Right cardiac atrium (tissue), 5 donors: ENCODE measurements around the gene TGIF2LX. TPM values are rescaled to one million over a fixed set of nuclear protein-coding genes. Genes with fewer than 3 reads are reported as not detected.
"Not testable (repeated sequence)": the region's sequence is repeated elsewhere in the genome, so short reads cannot be mapped to it uniquely, and the experiment has no call there.

Experiments
- ATAC-seq, 2 donors: fragments of 200-7000 bp; cut with Tn5 transposase; one replicate each; pipeline versions ENCODE4 v1.8.0 to v1.9.1; 2020; ENCODE audit warnings: moderate library complexity in 2 of 2, mild to moderate bottlenecking in 1 of 2
- DNase-seq, 3 donors: peaks; one replicate each; pipeline ENCODE4 v3.0.0-alpha.2; 2020
- H3K27ac ChIP-seq: one replicate; pipeline ENCODE4 v1.5.1; 2013; ENCODE audit warnings: mild to moderate bottlenecking, low read length, control low read depth, moderate library complexity
- H3K27me3 ChIP-seq: one replicate; pipeline ENCODE4 v1.6.1; 2013; ENCODE audit not compliant: control insufficient read depth, insufficient read depth
- H3K4me1 ChIP-seq: one replicate; pipeline ENCODE4 v1.6.1; 2013; ENCODE audit warnings: low read length; ENCODE audit not compliant: control insufficient read depth, insufficient read depth
- H3K4me3 ChIP-seq: one replicate; pipeline ENCODE4 v1.5.1; 2013; ENCODE audit warnings: low read length, control low read depth
- H3K9me3 ChIP-seq: one replicate; pipeline ENCODE4 v1.6.1; 2013; ENCODE audit warnings: low read length; ENCODE audit not compliant: control insufficient read depth
- WGBS: extraction: QIAGEN DNeasy Blood & Tissue Kit; methylation state at CpG from one replicate; pipeline ENCODE4 v1.1.7; 2013; 5-methylcytosine and 5-hydroxymethylcytosine counted together
- intact Hi-C, 4 donors: fragments of 100-400 bp; cut with DNase I; formaldehyde crosslinking; loops; one replicate each; pipeline versions ENCODE4 v1.11.0 to v1.14.0; 2022 to 2023
- long read RNA-seq, 4 donors: library from polyadenylated mRNA; unstranded; transcript quantifications; one replicate each; pipeline ENCODE4 v2.0.0, GENCODE V29; 2020 to 2021
- polyA plus RNA-seq: library from polyadenylated mRNA; stranded (reverse); fragments of 200-250 nt; gene quantifications from one replicate; pipeline ENCODE4 v1.2.3, GENCODE V29; 2013
- total RNA-seq, 4 donors: library from RNA; stranded (reverse); fragmentation: NEBNext Ultra II Directional; extraction: Animal tissue kit (Norgen Biotek cat#: 25700); gene quantifications; one replicate each; pipeline ENCODE4 v1.2.1, GENCODE V29; 2021
- donor health status: healthy with polysubstance abuse.
- donor health status: DM: no; HTN: yes; CAD: no.
- donor health status: DM: no; HTN: no; CAD: no.
- donor health status: DM: no; HTN: yes; CAD: no; lungs with severe emphysema.
- donor health status: DM: yes; HTN: yes; CAD: no.

The TGIF2LX gene
- total RNA-seq (not detected), polyA plus RNA-seq (not detected)
- long read RNA-seq, donor 1, result 0 reads
- long read RNA-seq, donor 2, result 0 reads
- long read RNA-seq, donor 3, result 0 reads
- long read RNA-seq, donor 4, result 0 reads

DNA sequence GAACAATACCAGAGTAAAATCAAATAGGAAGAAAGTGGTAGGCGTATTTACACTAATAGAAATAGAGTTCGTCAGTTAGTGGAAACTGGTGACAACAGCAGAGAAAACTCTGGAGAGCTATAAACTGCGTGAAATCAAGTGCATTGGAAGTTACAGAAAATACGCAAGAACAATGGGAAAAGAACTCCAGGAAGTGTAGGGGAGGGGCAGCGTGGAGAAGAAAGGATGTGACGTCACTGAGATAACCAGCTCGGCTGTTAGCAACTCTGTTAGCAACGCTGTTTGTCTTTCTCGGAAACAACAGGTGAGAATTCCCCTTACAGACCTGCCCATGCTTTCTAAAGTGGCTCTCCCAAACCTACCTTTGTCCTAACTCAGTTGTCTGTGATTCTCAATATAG, at the start of gene TGIF2LX:
TSS of gene TGIF2LX (plus strand) at position 244 of the 400 bp plus-strand sequence. CDS start 178 bp downstream, outside the sequence.
- H3K27me3 ChIP-seq, H3K4me3 ChIP-seq, ATAC-seq, intact Hi-C loops, H3K4me1 ChIP-seq, DNase-seq, H3K9me3 ChIP-seq, H3K27ac ChIP-seq: not testable (repeated sequence)
- WGBS, result 79% methylated on average over 9 of the region's 9 CpGs

DNA sequence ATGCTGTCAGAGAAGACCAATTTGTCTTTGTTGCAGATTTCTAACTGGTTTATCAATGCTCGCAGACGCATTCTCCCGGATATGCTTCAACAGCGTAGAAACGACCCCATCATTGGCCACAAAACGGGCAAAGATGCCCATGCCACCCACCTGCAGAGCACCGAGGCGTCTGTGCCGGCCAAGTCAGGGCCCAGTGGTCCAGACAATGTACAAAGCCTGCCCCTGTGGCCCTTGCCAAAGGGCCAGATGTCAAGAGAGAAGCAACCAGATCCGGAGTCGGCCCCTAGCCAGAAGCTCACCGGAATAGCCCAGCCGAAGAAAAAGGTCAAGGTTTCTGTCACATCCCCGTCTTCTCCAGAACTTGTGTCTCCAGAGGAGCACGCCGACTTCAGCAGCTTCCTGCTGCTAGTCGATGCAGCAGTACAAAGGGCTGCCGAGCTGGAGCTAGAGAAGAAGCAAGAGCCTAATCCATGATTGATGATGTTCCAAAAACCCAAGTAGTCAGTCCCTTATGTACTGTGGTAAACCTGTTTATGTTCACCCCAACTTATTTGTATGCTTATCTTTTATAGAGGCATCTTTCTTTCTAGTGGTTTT, 728 bp downstream of the TGIF2LX start:
- intact Hi-C loops, H3K4me1 ChIP-seq, H3K27me3 ChIP-seq, H3K4me3 ChIP-seq, DNase-seq, ATAC-seq, H3K27ac ChIP-seq, H3K9me3 ChIP-seq: not testable (repeated sequence)
- 92% methylated on average over 17 of the region's 18 CpGs for WGBS

DNA sequence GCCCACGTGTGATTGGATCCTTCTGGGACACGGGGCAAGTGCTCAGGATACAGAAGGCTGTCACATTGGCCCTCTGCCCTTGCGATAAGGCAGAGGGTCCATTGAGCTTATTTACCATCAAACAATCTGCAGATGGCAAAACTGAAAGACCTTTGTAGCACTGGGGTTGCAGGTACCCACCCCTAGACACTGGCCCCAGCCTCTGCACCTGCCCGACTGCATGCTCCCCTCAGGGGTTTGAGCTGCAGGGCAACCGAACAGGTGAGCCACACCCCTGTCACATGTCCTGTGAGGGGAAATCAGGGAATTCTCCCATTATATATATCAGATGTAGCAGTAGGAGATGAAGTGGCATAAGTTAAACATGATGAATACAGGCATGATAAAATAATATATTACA, 21.4 kb downstream of the TGIF2LX start:
- 86% methylated on average over 5 of the region's 5 CpGs for WGBS
- H3K9me3 ChIP-seq, H3K4me1 ChIP-seq, ATAC-seq, H3K27me3 ChIP-seq, intact Hi-C loops, DNase-seq, H3K4me3 ChIP-seq, H3K27ac ChIP-seq: not testable (repeated sequence)

DNA sequence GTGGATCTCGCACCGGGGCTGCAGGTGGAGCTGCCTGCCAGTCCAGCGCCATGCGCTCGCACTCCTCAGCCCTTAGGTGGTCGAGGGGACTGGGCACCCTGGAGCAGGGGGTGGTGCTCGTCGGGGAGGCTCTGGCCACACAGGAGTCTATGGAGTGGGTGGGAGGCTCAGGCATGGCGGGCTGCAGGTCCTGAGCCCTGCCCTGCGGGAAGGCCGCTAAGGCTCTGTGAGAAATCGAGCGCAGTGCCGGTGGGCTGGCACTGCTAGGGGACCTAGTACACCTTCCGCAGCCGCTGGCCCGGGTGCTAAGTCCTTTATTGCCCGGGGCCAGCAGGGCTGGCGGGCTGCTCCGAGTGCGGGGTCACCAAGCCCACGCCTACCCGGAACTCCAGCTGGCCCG, 43.9 kb downstream of the TGIF2LX start:
- H3K27ac ChIP-seq, intact Hi-C loops, H3K9me3 ChIP-seq, ATAC-seq, H3K27me3 ChIP-seq, H3K4me1 ChIP-seq, DNase-seq, H3K4me3 ChIP-seq: not testable (repeated sequence)
- WGBS, result 96% methylated on average over 24 of the region's 24 CpGs
